ENCODE data around the gene DRD1.
"Not testable (repeated sequence)": the region's sequence is repeated elsewhere in the genome, so short reads cannot be mapped to it uniquely, and the experiment has no call there.

The DRD1 gene

DNA sequence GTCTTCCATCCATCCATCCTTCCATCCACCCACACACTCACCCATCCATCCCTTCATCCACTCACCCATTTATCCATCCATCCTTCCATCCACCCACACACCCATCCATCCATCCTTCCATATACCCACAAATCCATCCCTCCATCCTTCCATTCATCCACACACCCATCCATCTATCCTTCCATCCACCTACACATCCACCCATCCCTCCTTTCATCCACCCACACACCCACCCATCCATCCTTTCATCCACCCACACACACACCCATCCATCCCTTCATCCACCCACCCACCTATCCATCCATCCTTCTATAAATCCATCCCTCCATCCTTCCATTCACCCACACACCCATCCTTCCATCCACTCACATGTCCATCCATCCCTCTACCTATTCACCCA is 23.6 kb downstream of the DRD1 start:
- no peak for DNase-seq (ENCODE audit: low read depth)
- no peak for TF ChIP-seq CTCF (IDR thresholded peaks at IDR 0.05; ENCODE audit: control insufficient read depth, extremely low read depth, insufficient read depth)
- no peak overlapping the region for H3K4me3 ChIP-seq (ENCODE audit: low read depth, low read length)

DNA sequence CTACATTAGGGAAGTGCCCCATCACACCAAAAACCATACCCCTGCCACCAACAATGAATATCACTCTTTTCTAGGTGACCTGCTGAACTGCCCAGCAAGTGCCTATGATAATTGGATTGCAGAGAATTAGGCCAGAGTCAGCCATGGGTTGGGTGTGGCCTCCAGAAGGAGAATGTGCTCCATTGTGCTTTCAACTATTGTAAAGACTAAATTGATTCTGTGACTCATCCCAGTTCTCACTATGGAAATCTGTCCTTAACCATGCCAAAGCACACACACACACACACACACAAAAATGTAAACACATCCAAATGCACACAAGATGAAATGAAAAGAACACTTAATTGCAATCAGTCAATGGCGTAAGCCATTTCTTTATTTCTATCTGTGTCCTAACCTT is 25.7 kb downstream of the DRD1 start:
- H3K4me3 ChIP-seq (ENCODE audit: low read depth, low read length): no peak overlapping the region
- TF ChIP-seq CTCF (IDR thresholded peaks at IDR 0.05; ENCODE audit: control insufficient read depth, extremely low read depth, insufficient read depth): no peak
- no peak for DNase-seq (ENCODE audit: low read depth)

DNA sequence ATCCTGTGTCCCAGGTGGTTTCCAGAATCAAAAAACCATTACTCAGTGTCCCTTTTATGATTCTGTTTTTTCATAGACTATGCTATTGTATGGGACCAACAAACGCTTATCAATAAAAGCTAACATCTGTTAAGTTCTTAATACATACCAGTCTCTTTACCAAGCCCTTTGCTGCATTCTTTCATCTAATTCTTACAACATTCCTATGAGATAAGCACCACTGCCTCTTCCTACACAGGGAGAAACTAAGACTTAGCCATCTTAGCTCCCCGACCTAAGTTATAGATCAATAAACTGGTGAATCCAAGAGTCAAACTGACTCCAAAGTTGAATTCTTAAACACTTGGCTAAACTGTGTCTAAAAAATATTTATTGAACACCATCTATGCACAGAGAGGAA is 26.6 kb downstream of the DRD1 start:
- TF ChIP-seq CTCF (IDR thresholded peaks at IDR 0.05; ENCODE audit: control insufficient read depth, extremely low read depth, insufficient read depth): no peak
- H3K4me3 ChIP-seq (ENCODE audit: low read depth, low read length): no peak overlapping the region
- DNase-seq (ENCODE audit: low read depth): no peak

GRCh38 chr5:175415303-175415702 is 28.7 kb downstream of the DRD1 start:
- no peak for DNase-seq (ENCODE audit: low read depth)
- no peak for TF ChIP-seq CTCF (IDR thresholded peaks at IDR 0.05; ENCODE audit: control insufficient read depth, extremely low read depth, insufficient read depth)

GRCh38 chr5:175410926-175411325 is 33.1 kb downstream of the DRD1 start:
- no peak overlapping the region for H3K4me3 ChIP-seq (ENCODE audit: low read depth, low read length)
- no peak for DNase-seq (ENCODE audit: low read depth)
- no peak for TF ChIP-seq CTCF (IDR thresholded peaks at IDR 0.05; ENCODE audit: control insufficient read depth, extremely low read depth, insufficient read depth)

More at GRCh38 chr5:175415303-175415702, 28.7 kb downstream of the DRD1 start:
- no peak overlapping the region for H3K4me3 ChIP-seq (ENCODE audit: low read depth, low read length)

DNA sequence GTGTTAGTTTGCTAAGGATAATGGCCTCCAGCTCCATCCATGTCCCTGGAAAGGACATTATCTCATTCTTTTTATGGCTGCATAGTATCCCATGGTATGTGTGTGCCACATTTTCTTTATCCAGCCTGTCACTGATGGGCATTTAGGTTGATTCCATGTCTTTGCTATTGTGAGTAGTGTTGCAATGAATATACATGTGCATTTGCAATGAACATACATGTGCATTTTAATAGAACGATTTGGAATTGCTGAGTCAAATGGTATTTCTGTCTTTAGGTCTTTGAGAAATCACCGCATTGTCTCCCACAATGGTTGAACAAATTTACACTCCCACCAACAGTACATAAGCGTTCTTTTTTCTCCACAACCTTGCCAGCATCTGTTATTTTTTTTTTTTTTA is 37.7 kb downstream of the DRD1 start:
- DNase-seq (ENCODE audit: low read depth): no peak
- no peak overlapping the region for H3K4me3 ChIP-seq (ENCODE audit: low read depth, low read length)
- TF ChIP-seq CTCF (IDR thresholded peaks at IDR 0.05; ENCODE audit: control insufficient read depth, extremely low read depth, insufficient read depth): no peak

DNA sequence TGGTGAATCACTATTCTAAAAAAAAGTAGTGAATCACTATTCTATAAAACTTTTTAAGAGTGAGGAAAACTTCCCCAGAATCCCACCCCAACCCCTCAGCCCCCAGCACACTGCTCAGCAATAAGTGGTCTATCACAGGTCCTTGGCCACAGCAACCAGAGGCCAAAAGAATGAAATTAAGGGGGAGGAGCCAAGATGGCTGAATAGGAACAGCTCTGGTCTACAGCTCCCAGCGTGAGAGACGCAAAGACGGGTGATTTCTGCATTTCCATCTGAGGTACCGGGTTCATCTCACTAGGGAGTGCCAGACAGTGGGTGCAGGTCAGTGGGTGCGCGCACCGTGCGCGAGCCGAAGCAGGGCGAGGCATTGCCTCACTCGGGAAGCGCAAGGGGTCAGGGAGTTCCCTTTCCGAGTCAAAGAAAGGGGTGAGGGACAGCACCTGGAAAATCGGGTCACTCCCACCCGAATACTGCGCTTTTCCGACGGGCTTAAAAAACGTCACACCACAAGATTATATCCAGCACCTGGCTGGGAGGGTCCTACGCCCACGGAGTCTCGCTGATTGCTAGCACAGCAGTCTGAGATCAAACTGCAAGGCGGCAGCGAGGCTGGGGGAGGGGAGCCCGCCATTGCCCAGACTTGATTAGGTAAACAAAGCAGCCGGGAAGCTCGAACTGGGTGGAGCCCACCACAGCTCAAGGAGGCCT is 46.2 kb downstream of the DRD1 start:
- not testable (repeated sequence) for H3K4me3 ChIP-seq (ENCODE audit: low read depth, low read length); DNase-seq (ENCODE audit: low read depth)

GRCh38 chr5:175395430-175395829 is 48.6 kb downstream of the DRD1 start:
- H3K4me3 ChIP-seq (ENCODE audit: low read depth, low read length); DNase-seq (ENCODE audit: low read depth): not testable (repeated sequence)
